GM12878 (cell line): Measurements from ENCODE around the gene ACHE. TPM values are rescaled to one million over a fixed set of nuclear protein-coding genes. Genes with fewer than 3 reads are reported as not detected.
A peak's percentile ranks its signal among the peaks of the same experiment; 100 is the strongest.

Experiments used
- BCL11A ChIP-seq: IDR thresholded peaks from 2 replicates; pipeline ENCODE4 v1.6.1; 2011; ENCODE audit warnings: low read depth, low read length
- CEBPB ChIP-seq, 2 experiments: fragments of 150-350 bp in 1 of 2; IDR thresholded peaks; 2 replicates each; pipeline ENCODE4 v1.6.1; 2012 to 2014; ENCODE audit warnings: low read depth in 2 of 2, low read length in 2 of 2, borderline replicate concordance in 1 of 2, inconsistent platforms in 1 of 2
- CREM ChIP-seq: IDR thresholded peaks from 2 replicates; pipeline ENCODE4 v1.6.1; 2014; ENCODE audit warnings: antibody characterized with exemption, low read depth
- DPF2 ChIP-seq: fragments of 450-650 bp; IDR thresholded peaks from 2 replicates; pipeline ENCODE4 v1.6.1; 2017; ENCODE audit warnings: mild to moderate bottlenecking
- EGR1 ChIP-seq, 2 experiments: IDR thresholded peaks; 1 replicate in 1 of 2; 2 replicates in 1 of 2; pipeline ENCODE4 v1.6.1; 2011 to 2012; ENCODE audit warnings: low read depth in 2 of 2, low read length in 2 of 2, borderline replicate concordance in 1 of 2, mild to moderate bottlenecking in 1 of 2, moderate library complexity in 1 of 2
- ESRRA ChIP-seq: IDR thresholded peaks from 2 replicates; pipeline ENCODE4 v1.6.1; 2012; ENCODE audit warnings: mild to moderate bottlenecking, low read length, improper control_type of control experiment
- KDM1A ChIP-seq: fragments of 200-600 bp; sonication (generic); IDR thresholded peaks from 2 replicates; pipeline ENCODE4 v1.6.1; 2016; ENCODE audit warnings: borderline replicate concordance
- MEF2A ChIP-seq: IDR thresholded peaks from 2 replicates; pipeline ENCODE4 v1.6.1; 2011; ENCODE audit warnings: low read depth, mild to moderate bottlenecking, low read length, moderate library complexity; ENCODE audit not compliant: insufficient read depth
- MYB ChIP-seq: fragments of 150-350 bp; IDR thresholded peaks from 2 replicates; pipeline ENCODE4 v1.6.1; 2014; ENCODE audit warnings: mild to moderate bottlenecking, low read depth, low read length, borderline replicate concordance
- NR2C2 ChIP-seq: IDR thresholded peaks from 2 replicates; pipeline ENCODE4 v1.6.1; 2011; ENCODE audit warnings: borderline replicate concordance, low read depth; ENCODE audit not compliant: control insufficient read depth, insufficient read length
- NR2F1 ChIP-seq: fragments of 450-650 bp; conservative IDR thresholded peaks from 2 replicates; pipeline ENCODE4 v1.6.1; 2017; ENCODE audit warnings: mild to moderate bottlenecking
- PAX5 ChIP-seq: IDR thresholded peaks from 2 replicates; pipeline ENCODE4 v1.6.1; 2011; ENCODE audit warnings: low read depth, low read length, borderline replicate concordance
- PAX8 ChIP-seq: fragments of 450-650 bp; IDR thresholded peaks from 2 replicates; pipeline ENCODE4 v1.6.1; 2017; ENCODE audit warnings: mild to moderate bottlenecking, moderate library complexity
- PML ChIP-seq: IDR thresholded peaks from 2 replicates; pipeline ENCODE4 v1.6.1; 2012; ENCODE audit warnings: low read length, inconsistent platforms
- SP1 ChIP-seq: IDR thresholded peaks from one replicate; pipeline ENCODE4 v1.6.1; 2011; ENCODE audit warnings: low read depth, low read length
- TARDBP ChIP-seq: IDR thresholded peaks from 2 replicates; pipeline ENCODE4 v1.6.1; 2016; ENCODE audit warnings: borderline replicate concordance
- USF2 ChIP-seq: IDR thresholded peaks from 2 replicates; pipeline ENCODE4 v1.6.1; 2011; ENCODE audit warnings: low read depth, low read length, improper control_type of control experiment, borderline replicate concordance
- YBX1 ChIP-seq: fragments of 450-650 bp; IDR thresholded peaks from 2 replicates; pipeline ENCODE4 v1.6.1; 2016; ENCODE audit warnings: antibody characterized with exemption
- ZBTB40 ChIP-seq: fragments of 450-650 bp; IDR thresholded peaks from 2 replicates; pipeline ENCODE4 v1.6.1; 2016; ENCODE audit warnings: mild to moderate bottlenecking, moderate library complexity, borderline replicate concordance
- polyA plus RNA-seq, 11 experiments: library from polyadenylated mRNA; depleted of rRNA in 4 of 11; unstranded in 6 of 11; stranded (reverse) in 5 of 11; fragments of >200 nt; fragmentation: Nextera tagmentation in 4 of 11; fragmentation: Illumina TruSeq in 1 of 11; extraction: Ambion mirVana in 4 of 11; extraction: Trizol in 1 of 11; gene quantifications; 1 replicate in 1 of 11; 2 replicates in 10 of 11; pipeline versions ENCODE4 v1.2.1 to v1.2.3, GENCODE V29; 2011 to 2016; ENCODE audit warnings: inconsistent platforms in 2 of 11, missing spikeins in 2 of 11, low read depth in 1 of 11
- total RNA-seq, 4 experiments: library from RNA; depleted of rRNA in 3 of 4; stranded (reverse); fragments of >200 nt in 3 of 4; fragmentation: Illumina TruSeq in 1 of 4; extraction: Trizol in 1 of 4; gene quantifications; 2 replicates each; pipeline versions ENCODE4 v1.2.1 to v1.2.3, GENCODE V29; 2013 to 2021
- TF ChIP-seq, protein P1 (sequence below): fragments of 450-650 bp; conservative IDR thresholded peaks from 2 replicates; pipeline ENCODE4 v1.6.1; 2017; ENCODE audit warnings: mild to moderate bottlenecking, moderate library complexity
- TF ChIP-seq, protein P2 (sequence below): IDR thresholded peaks from 2 replicates; pipeline ENCODE4 v1.6.1; 2012; ENCODE audit warnings: low read depth, low read length, improper control_type of control experiment

The ACHE gene
- total and polyA plus RNA-seq, 10 of the 15 experiments (the other 5 are each of a cell fraction or from before 2014, with no cell fraction given): 0.07 to 5.1 (median 2.3) TPM; not detected in 1

GRCh38 chr7:100867040-100867775 lies 28.5 kb downstream of the ACHE start, which contains the start of gene TRIP6 (continued):
- TF ChIP-seq ZBTB40: no peak
- TF ChIP-seq EGR1 (IDR thresholded peaks at IDR 0.05; ENCODE audit: borderline replicate concordance in 1 of 2, low read depth in 2 of 2, low read length in 2 of 2): 0 out of 3 replicates have a peak, but pooled peaks of 1 of the 2 experiments have one; percentile 43
- no peak for TF ChIP-seq PAX8
- TF ChIP-seq PAX5: no peak
- no peak for TF ChIP-seq BCL11A
- TF ChIP-seq KDM1A: no peak
- no peak for TF ChIP-seq CEBPB (IDR thresholded peaks at IDR 0.05; ENCODE audit: borderline replicate concordance in 1 of 2, low read depth in 2 of 2, low read length in 2 of 2)
- TF ChIP-seq TARDBP: no peak
- no peak for TF ChIP-seq ESRRA
- no peak; the same call in 1 of the 2 replicates for TF ChIP-seq MYB
- no peak for TF ChIP-seq YBX1
- TF ChIP-seq PML: peak; percentile 37; the same call in 1 of the 2 replicates
- TF ChIP-seq, protein P1, sequence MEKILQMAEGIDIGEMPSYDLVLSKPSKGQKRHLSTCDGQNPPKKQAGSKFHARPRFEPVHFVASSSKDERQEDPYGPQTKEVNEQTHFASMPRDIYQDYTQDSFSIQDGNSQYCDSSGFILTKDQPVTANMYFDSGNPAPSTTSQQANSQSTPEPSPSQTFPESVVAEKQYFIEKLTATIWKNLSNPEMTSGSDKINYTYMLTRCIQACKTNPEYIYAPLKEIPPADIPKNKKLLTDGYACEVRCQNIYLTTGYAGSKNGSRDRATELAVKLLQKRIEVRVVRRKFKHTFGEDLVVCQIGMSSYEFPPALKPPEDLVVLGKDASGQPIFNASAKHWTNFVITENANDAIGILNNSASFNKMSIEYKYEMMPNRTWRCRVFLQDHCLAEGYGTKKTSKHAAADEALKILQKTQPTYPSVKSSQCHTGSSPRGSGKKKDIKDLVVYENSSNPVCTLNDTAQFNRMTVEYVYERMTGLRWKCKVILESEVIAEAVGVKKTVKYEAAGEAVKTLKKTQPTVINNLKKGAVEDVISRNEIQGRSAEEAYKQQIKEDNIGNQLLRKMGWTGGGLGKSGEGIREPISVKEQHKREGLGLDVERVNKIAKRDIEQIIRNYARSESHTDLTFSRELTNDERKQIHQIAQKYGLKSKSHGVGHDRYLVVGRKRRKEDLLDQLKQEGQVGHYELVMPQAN: peak; percentile 37; the same call in 1 of the 2 replicates
- TF ChIP-seq, protein P2, sequence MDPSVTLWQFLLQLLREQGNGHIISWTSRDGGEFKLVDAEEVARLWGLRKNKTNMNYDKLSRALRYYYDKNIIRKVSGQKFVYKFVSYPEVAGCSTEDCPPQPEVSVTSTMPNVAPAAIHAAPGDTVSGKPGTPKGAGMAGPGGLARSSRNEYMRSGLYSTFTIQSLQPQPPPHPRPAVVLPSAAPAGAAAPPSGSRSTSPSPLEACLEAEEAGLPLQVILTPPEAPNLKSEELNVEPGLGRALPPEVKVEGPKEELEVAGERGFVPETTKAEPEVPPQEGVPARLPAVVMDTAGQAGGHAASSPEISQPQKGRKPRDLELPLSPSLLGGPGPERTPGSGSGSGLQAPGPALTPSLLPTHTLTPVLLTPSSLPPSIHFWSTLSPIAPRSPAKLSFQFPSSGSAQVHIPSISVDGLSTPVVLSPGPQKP: no peak
- TF ChIP-seq SP1: no peak
- TF ChIP-seq DPF2: peak; percentile 47; the same call in 1 of the 2 replicates
- TF ChIP-seq CREM: peak; percentile 91
- TF ChIP-seq USF2: peak; percentile 71
- TF ChIP-seq MEF2A: no peak
- TF ChIP-seq NR2C2: no peak
- TF ChIP-seq NR2F1: 0 out of 2 replicates have a peak, but pooled peaks have one; percentile 13
